Colonic mucosa (tissue), 4 donors: Measurements from ENCODE around the gene LRRC3C. TPM values are rescaled to one million over a fixed set of nuclear protein-coding genes. Genes with fewer than 3 reads are reported as not detected.
"Not testable (repeated sequence)": the region's sequence is repeated elsewhere in the genome, so short reads cannot be mapped to it uniquely, and the experiment has no call there.

Experiments used
- DNase-seq: peaks from one replicate; pipeline ENCODE4 v3.0.0-alpha.2; 2020
- H3K27ac ChIP-seq: fragments of 200-600 bp; one replicate; pipeline ENCODE4 v1.8.0; 2021
- H3K27me3 ChIP-seq: fragments of 200-600 bp; one replicate; pipeline ENCODE4 v1.8.0; 2021
- H3K36me3 ChIP-seq: fragments of 200-600 bp; one replicate; pipeline ENCODE4 v1.8.0; 2021
- H3K4me1 ChIP-seq: fragments of 200-600 bp; one replicate; pipeline ENCODE4 v1.8.0; 2021; ENCODE audit warnings: mild to moderate bottlenecking
- H3K4me3 ChIP-seq: fragments of 200-600 bp; one replicate; pipeline ENCODE4 v1.8.0; 2021
- H3K9ac ChIP-seq, 2 donors: one replicate each; pipeline ENCODE4 v1.7.0; 2013; ENCODE audit warnings: control low read depth in 2 of 2, low read depth in 2 of 2, low read length in 2 of 2
- H3K9me3 ChIP-seq: fragments of 200-600 bp; one replicate; pipeline ENCODE4 v1.8.0; 2021
- intact Hi-C: fragments of 100-400 bp; cut with DNase I; formaldehyde crosslinking; loops from one replicate; pipeline ENCODE4 v1.14.1; 2022
- total RNA-seq, 2 donors: library from RNA; stranded (reverse); fragmentation: NEBNext Ultra II Directional in 1 of 2; extraction: Animal tissue kit (Norgen Biotek cat#: 25700) in 1 of 2; gene quantifications; one replicate each; pipeline ENCODE4 v1.2.1, GENCODE V29; 2021
- TF ChIP-seq, protein P1 (sequence below): fragments of 200-600 bp; IDR thresholded peaks from one replicate; pipeline ENCODE4 v1.8.0; 2022; ENCODE audit warnings: antibody characterized with exemption, mild to moderate bottlenecking
- donor health status: healthy.
- donor health status: DM: no; HTN: no; CAD: no.
- donor health status: DM: no; HTN: no; CAD: no.

Gene LRRC3C
- total RNA-seq = not detected

DNA sequence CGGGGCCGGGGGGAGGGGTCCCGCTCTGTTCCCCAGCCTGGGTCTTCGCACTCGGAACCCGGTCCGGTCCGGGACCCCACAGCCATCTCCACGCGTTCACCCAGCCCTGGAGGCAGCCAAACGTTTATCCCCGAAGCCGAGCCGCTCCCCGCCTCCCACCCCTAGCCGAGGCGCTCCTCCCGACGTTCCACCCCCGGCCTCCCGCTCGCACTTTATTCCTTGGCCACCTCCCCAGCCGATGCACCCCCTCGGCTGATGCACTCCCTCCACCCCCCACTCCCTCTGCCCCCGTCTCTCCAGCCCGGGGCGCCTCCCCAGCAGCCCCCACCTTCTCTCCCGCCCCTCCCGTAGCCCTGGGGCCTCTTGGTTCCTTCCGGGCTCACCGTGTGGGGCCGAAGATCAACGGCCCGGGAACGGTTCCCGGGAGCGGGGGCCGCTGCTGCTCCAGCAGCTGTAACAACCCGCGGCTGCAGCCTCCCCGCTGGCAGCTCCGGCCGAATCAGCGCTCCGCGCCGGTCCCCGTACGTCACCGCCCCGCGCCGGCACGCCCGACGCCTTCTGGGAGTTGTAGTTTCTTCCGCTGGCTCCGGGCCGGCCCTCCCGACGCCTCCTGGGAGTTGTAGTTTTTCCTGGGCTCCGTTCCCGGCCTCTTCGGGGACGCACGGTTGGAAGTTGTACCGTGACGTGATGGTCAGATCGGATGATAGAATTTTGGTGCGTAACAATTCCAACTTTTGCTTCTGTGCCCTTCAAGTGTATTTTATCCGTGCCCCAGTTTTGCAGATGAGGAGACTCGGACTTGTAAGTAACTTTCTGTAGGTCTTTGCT lies at the start of gene LRRC3C, which contains the start of gene ORMDL3:
TSS of gene LRRC3C (plus strand) at position 632 of the 828 bp plus-strand sequence. CDS start 13,792 bp downstream, outside the sequence.
TSS of gene ORMDL3 (minus strand) at position 501 of the 828 bp plus-strand sequence. CDS start 3,398 bp downstream, outside the sequence.
- Histone ChIP-seq H3K4me3 (peak within 1 kb of the TSS; percentile 86), H3K36me3 (peaks cover 4% of the 10 kb centered on the region), H3K9ac (peak within 1 kb of the TSS; percentile 85 to 92), H3K9me3 (no peaks in the 10 kb centered on the region), H3K27ac (peak within 1 kb of the TSS; percentile 78), H3K27me3 (no peaks in the 10 kb centered on the region), H3K4me1 (peaks cover 14% of the 10 kb centered on the region)
- TF ChIP-seq, protein P1, sequence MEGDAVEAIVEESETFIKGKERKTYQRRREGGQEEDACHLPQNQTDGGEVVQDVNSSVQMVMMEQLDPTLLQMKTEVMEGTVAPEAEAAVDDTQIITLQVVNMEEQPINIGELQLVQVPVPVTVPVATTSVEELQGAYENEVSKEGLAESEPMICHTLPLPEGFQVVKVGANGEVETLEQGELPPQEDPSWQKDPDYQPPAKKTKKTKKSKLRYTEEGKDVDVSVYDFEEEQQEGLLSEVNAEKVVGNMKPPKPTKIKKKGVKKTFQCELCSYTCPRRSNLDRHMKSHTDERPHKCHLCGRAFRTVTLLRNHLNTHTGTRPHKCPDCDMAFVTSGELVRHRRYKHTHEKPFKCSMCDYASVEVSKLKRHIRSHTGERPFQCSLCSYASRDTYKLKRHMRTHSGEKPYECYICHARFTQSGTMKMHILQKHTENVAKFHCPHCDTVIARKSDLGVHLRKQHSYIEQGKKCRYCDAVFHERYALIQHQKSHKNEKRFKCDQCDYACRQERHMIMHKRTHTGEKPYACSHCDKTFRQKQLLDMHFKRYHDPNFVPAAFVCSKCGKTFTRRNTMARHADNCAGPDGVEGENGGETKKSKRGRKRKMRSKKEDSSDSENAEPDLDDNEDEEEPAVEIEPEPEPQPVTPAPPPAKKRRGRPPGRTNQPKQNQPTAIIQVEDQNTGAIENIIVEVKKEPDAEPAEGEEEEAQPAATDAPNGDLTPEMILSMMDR = no peak
- intact Hi-C loops = no loop called here
- peak; percentile 96 for DNase-seq

- H3K9me3 ChIP-seq, H3K9ac ChIP-seq, H3K4me3 ChIP-seq, H3K27ac ChIP-seq, H3K36me3 ChIP-seq, DNase-seq, H3K4me1 ChIP-seq, H3K27me3 ChIP-seq, intact Hi-C loops: not testable (repeated sequence)
Measured at GRCh38 chr17:39886102-39886501, 41.4 kb upstream of the LRRC3C start.

- DNase-seq = no peak
- H3K36me3 ChIP-seq = no peaks in the 10 kb centered on the region
- intact Hi-C loops = no loop called here
- H3K27me3 ChIP-seq = no peaks in the 10 kb centered on the region
- no peak overlapping the region for H3K27ac ChIP-seq
- no peaks in the 10 kb centered on the region for H3K9me3 ChIP-seq
- H3K4me1 ChIP-seq = no peaks in the 10 kb centered on the region
- TF ChIP-seq, protein P1 = no peak
- no peak overlapping the region for H3K4me3 ChIP-seq
- H3K9ac ChIP-seq = no peak overlapping the region
Measured at GRCh38 chr17:39887078-39887477, 40.5 kb upstream of the LRRC3C start.

DNA sequence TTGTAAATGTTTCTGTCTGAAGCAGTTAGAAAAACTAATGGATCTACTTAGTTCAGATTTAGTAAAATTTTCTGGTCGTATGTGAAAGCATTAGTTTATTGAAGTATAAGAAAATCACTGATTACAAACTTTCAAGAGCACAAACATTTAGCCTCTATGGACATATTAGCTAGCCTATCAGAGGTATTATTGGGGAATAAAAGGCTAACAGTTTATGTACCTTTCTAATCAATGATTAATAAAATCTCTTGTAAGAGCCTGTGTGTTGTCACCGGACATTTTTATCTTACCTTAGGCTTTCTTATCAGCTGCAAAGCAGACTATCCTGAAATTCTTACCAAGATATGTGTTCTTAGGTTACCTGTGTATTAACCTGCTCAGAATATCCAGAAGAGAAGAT lies 38.3 kb upstream of the LRRC3C start:
- Histone ChIP-seq H3K4me3 (no peak overlapping the region), H3K27ac (no peak overlapping the region), H3K9ac (no peak overlapping the region), H3K4me1 (no peaks in the 10 kb centered on the region), H3K36me3 (no peaks in the 10 kb centered on the region), H3K9me3 (no peaks in the 10 kb centered on the region), H3K27me3 (no peaks in the 10 kb centered on the region)
- TF ChIP-seq, protein P1 = no peak
- DNase-seq = no peak
- intact Hi-C loops = no loop called here

DNA sequence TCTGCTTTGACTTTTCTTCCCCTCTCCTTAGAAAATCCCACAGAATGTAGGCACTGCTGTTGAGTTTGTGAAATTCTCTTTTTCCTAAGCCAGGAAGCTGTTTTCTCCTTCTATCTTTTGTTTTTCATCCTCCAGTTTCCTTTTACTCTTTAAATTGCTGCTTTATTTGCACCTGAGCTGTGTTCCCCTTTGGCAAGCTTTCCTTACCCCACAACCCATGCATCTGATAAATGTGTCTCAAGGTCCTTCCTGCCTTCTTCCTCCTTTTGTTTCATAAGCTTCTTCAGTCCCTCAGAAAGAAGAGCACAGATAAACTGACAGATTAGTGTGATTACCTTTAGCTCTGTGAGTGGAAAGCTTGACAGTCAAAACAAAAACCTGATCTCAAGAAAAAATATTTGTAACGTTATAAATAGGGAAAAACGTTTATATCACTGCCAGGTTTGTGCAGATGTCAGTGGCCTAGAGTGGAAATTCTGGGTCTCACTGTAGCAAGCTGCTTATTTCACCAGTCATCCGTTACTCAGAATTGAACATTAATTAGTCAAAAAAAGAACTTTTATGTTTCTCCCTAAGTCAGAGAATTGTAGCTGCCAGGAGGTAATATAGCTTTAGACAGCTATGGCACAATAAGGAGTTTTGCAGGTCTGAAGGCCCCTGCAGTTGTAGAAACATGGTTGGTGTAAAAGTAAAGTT lies 32.7 kb upstream of the LRRC3C start:
- H3K4me1 ChIP-seq = no peaks in the 10 kb centered on the region
- TF ChIP-seq, protein P1 = no peak
- H3K4me3 ChIP-seq = no peak overlapping the region
- intact Hi-C loops = no loop called here
- no peaks in the 10 kb centered on the region for H3K36me3 ChIP-seq
- H3K27ac ChIP-seq = no peak overlapping the region
- H3K9ac ChIP-seq = no peak overlapping the region
- no peaks in the 10 kb centered on the region for H3K27me3 ChIP-seq
- DNase-seq = no peak
- H3K9me3 ChIP-seq = no peaks in the 10 kb centered on the region
